Heart right ventricle (tissue), 16 donors: ENCODE measurements around the gene ENOX1. TPM values are rescaled to one million over a fixed set of nuclear protein-coding genes. Genes with fewer than 3 reads are reported as not detected.
A peak's percentile ranks its signal among the peaks of the same experiment; 100 is the strongest.

Source experiments
- ATAC-seq, 8 donors: fragments of 200-7000 bp; cut with Tn5 transposase; one replicate each; pipeline ENCODE4 v1.9.1; 2020; ENCODE audit warnings: mild to moderate bottlenecking in 8 of 8, moderate library complexity in 8 of 8, moderate number of reproducible peaks in 1 of 8
- DNase-seq, 2 donors: peaks; one replicate each; pipeline ENCODE4 v3.0.0-alpha.2; 2020
- H3K27ac ChIP-seq, 10 donors: fragments of 200-600 bp; sonication (generic) in 2 of 10; one replicate each; pipeline versions ENCODE4 v1.5.0 to v1.8.0; 2020 to 2022; ENCODE audit warnings: mild to moderate bottlenecking in 3 of 10
- H3K27me3 ChIP-seq, 7 donors: fragments of 200-600 bp; one replicate each; pipeline ENCODE4 v1.8.0; 2021 to 2022; ENCODE audit warnings: mild to moderate bottlenecking in 2 of 7
- H3K36me3 ChIP-seq, 9 donors: fragments of 200-600 bp; sonication (generic) in 1 of 9; one replicate each; pipeline versions ENCODE4 v1.5.0 to v1.8.0; 2020 to 2022; ENCODE audit warnings: mild to moderate bottlenecking in 2 of 9
- H3K4me1 ChIP-seq, 9 donors: fragments of 200-600 bp; sonication (generic) in 1 of 9; one replicate each; pipeline versions ENCODE4 v1.5.0 to v1.8.0; 2020 to 2022; ENCODE audit warnings: mild to moderate bottlenecking in 4 of 9
- H3K4me3 ChIP-seq, 10 donors: fragments of 200-600 bp; sonication (generic) in 2 of 10; one replicate each; pipeline versions ENCODE4 v1.5.0 to v1.8.0; 2020 to 2022; ENCODE audit warnings: mild to moderate bottlenecking in 7 of 10, moderate library complexity in 2 of 10
- H3K9me3 ChIP-seq, 11 donors: fragments of 200-600 bp in 10 of 11; sonication (generic) in 2 of 11; one replicate each; pipeline versions ENCODE4 v1.5.0 to v1.8.0; 2013 to 2022; ENCODE audit warnings: mild to moderate bottlenecking in 2 of 11, control low read depth in 1 of 11, moderate library complexity in 1 of 11
- WGBS, 2 donors: extraction: QIAGEN DNeasy Blood & Tissue Kit; methylation state at CpG; one replicate each; pipeline ENCODE4 v1.1.7; 2013; ENCODE audit warnings: inconsistent platforms in 1 of 2; 5-methylcytosine and 5-hydroxymethylcytosine counted together
- intact Hi-C, 10 donors: fragments of 100-400 bp; cut with DNase I; formaldehyde crosslinking; loops; one replicate each; pipeline versions ENCODE4 v1.11.1 to v1.14.2; 2022
- polyA plus RNA-seq, 2 donors: library from polyadenylated mRNA; stranded (reverse); fragments of 200-250 nt; gene quantifications; one replicate each; pipeline ENCODE4 v1.2.3, GENCODE V29; 2013
- total RNA-seq, 10 donors: library from RNA; stranded (reverse); fragmentation: NEBNext Ultra II Directional in 3 of 10; extraction: Animal tissue kit (Norgen Biotek cat#: 25700) in 3 of 10; gene quantifications; one replicate each; pipeline versions ENCODE4 v1.2.1 to v1.2.4, GENCODE V29; 2021 to 2023
- TF ChIP-seq, protein P1 (sequence below), 9 donors: fragments of 200-600 bp; sonication (generic) in 2 of 9; IDR thresholded peaks; one replicate each; pipeline versions ENCODE4 v1.5.0 to v1.8.0; 2021 to 2022; ENCODE audit warnings: antibody characterized with exemption in 9 of 9, mild to moderate bottlenecking in 5 of 9, moderate library complexity in 1 of 9
- donor health status: Arrhythmogenic right ventricular cardiomyopathy.
- donor health status: ischemic (EF 13 %, LVEDD 7.1; RV severe dilation, severe dysfunction).
- donor health status: healthy with polysubstance abuse.
- donor health status: DM: no; HTN: yes; CAD: no.
- donor health status: DM: no; HTN: no; CAD: no.
- donor health status: ischemic (EF 25% LVEDD 6.9; RV normal size, moderate dysfunction).
- donor health status: ischemic (EF 25% LVEDD 5.7; RV mildly dilated, moderate dysfunction).
- donor health status: healthy.
- donor health status: DM: yes; HTN: yes; CAD: no.
- donor health status: Ischemic cardiomyopathy.
- donor health status: ischemic (EF 35%, LVEDD 5.7; RV mildly dilated, moderate dysfunction).
- donor health status: nonischemic (EF 11% LVEDD 7.7; RV severe dilation, severe dysfunction).
- donor health status: DM: yes; HTN: yes; CAD: no.
- donor health status: PGD.
- donor health status: ischemic (EF 29% LVEDD 5.4; RV normal size, mild dysfunction).
- donor health status: nonischemic (EF 23%, LVEDD 6.1; RV moderate dilation, normal function).

The ENOX1 gene
- total and polyA plus RNA-seq, 12 donors, result 2.0 to 10.4 (median 7.1) TPM

DNA sequence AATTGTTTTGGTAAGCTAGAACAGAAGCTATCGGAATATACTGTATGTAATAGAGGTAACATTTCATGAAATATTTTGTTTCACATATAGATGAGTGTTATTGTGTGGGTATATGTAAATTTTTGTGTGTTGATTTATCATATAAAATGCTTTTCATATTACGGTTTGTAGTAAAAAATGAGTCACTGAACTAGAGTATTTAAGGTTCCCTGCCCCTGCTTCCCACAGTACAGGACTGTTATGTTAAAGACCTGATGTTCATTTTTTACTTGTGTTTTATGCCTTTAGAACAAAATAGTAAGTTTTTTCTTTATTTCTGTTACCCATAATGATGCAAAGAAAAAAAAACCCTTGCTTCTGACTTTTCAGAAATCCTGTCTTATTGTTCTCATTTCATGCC, 243.4 kb downstream of the ENOX1 start:
- Histone ChIP-seq H3K9me3 (peaks cover 0 to 10% (median 0%) of the 10 kb centered on the region in 11 donors), H3K36me3 (no peaks in the 10 kb centered on the region), H3K27me3 (no peaks in the 10 kb centered on the region), H3K4me3 (no peak overlapping the region), H3K27ac (no peak overlapping the region), H3K4me1 (peaks cover 0 to 40% (median 31%) of the 10 kb centered on the region in 9 donors)
- 98 to 100% methylated on average over 2 of the region's 2 CpGs for WGBS, 2 donors
- TF ChIP-seq, protein P1, sequence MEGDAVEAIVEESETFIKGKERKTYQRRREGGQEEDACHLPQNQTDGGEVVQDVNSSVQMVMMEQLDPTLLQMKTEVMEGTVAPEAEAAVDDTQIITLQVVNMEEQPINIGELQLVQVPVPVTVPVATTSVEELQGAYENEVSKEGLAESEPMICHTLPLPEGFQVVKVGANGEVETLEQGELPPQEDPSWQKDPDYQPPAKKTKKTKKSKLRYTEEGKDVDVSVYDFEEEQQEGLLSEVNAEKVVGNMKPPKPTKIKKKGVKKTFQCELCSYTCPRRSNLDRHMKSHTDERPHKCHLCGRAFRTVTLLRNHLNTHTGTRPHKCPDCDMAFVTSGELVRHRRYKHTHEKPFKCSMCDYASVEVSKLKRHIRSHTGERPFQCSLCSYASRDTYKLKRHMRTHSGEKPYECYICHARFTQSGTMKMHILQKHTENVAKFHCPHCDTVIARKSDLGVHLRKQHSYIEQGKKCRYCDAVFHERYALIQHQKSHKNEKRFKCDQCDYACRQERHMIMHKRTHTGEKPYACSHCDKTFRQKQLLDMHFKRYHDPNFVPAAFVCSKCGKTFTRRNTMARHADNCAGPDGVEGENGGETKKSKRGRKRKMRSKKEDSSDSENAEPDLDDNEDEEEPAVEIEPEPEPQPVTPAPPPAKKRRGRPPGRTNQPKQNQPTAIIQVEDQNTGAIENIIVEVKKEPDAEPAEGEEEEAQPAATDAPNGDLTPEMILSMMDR (IDR thresholded peaks at IDR 0.05), result no peak
- DNase-seq (no peak), ATAC-seq (no peak)
- intact Hi-C loops, result loop anchor here in 1 of 10 donors (10.0 kb wide), 1 partner anchor 241 kb away; the partner anchor contains the start of gene ENOX1

DNA sequence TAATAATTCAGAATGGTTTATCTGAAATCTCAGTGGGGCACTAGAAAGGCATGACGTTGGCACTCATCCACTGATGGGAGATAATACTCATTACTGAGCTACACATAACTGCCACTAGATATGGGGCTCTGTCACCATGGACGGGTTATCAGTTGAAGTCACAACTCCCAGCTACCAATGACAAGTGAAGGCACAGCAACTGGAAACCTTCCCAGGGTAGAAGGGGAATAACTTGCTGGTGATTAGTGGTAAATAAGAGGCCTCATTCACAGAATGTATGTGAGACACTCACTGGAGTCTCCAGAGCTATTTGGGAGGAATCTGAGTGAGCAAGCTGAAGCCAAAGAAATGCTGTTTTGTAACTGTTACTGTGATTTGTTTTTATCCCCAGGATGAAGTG, 249.6 kb downstream of the ENOX1 start:
- ATAC-seq, result peak; percentile 12 to 90 (median 68)
- 20 to 32% methylated on average over 2 of the region's 2 CpGs for WGBS, 2 donors

DNA sequence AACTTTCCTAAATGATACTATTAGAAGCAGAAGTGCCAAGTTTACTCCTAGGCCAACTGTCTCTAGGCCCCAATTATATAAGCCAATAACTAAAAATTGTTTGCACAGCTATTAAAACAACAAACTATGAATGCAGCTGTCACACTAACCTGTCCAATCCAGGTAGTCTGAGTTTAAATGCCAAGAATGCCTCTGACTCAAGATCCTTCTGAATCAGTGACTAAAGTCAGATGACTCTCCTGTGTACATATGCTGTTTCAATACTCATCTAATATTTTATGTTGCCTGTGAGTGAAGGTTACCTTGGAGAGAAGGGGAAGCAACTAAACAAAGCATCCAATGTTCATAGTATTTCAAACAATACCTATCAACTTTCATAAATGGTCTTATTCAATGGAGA, 257.0 kb downstream of the ENOX1 start:
- DNase-seq (no peak), ATAC-seq (no peak)
- H3K27ac ChIP-seq, result no peak overlapping the region
- H3K4me3 ChIP-seq, result no peak overlapping the region
- H3K36me3 ChIP-seq, result no peaks in the 10 kb centered on the region
- intact Hi-C loops, result no loop called here
- H3K27me3 ChIP-seq, result no peaks in the 10 kb centered on the region
- TF ChIP-seq, protein P1 (IDR thresholded peaks at IDR 0.05), result no peak
- H3K9me3 ChIP-seq, result no peaks in the 10 kb centered on the region
- H3K4me1 ChIP-seq, result no peaks in the 10 kb centered on the region

More for the DNA sequence above, 249.6 kb downstream of the ENOX1 start:
- no peaks in the 10 kb centered on the region for H3K36me3 ChIP-seq
- DNase-seq, result no peak
- TF ChIP-seq, protein P1 (IDR thresholded peaks at IDR 0.05), result no peak
- H3K27ac ChIP-seq, result peak overlapping the region in 1 of 10 donors; percentile 4
- H3K4me1 ChIP-seq, result peaks cover 0 to 16% (median 9%) of the 10 kb centered on the region in 9 donors
- no peaks in the 10 kb centered on the region for H3K27me3 ChIP-seq
- H3K4me3 ChIP-seq, result no peak overlapping the region
- intact Hi-C loops, result no loop called here
- H3K9me3 ChIP-seq, result peaks cover 0 to 10% (median 0%) of the 10 kb centered on the region in 11 donors

DNA sequence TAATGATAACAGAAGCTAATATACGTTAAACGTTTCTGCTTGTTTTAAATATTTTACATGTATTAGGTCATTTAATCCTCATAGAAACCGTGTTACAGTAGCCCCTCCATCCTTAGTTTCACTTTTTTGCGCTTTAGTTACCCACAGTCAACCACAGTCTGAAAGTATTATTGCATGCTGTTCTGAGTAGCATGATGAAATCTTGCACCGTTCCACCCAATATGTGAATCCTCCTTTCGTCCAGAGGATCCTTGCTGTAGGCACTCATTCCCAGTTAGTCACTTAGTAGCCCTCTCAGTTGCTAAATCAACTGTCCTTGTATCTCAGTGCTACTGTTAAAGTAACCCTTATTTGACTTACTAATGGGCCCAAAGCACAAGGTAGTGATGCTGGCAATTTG, 257.8 kb downstream of the ENOX1 start:
- H3K4me3 ChIP-seq, result no peak overlapping the region
- no peak for ATAC-seq
- H3K9me3 ChIP-seq, result no peaks in the 10 kb centered on the region
- 92% methylated on average over 6 of the region's 6 CpGs for WGBS, 2 donors
- H3K27me3 ChIP-seq, result no peaks in the 10 kb centered on the region
- H3K4me1 ChIP-seq, result no peaks in the 10 kb centered on the region
- intact Hi-C loops, result no loop called here
- H3K27ac ChIP-seq, result no peak overlapping the region
- TF ChIP-seq, protein P1 (IDR thresholded peaks at IDR 0.05), result no peak
- no peaks in the 10 kb centered on the region for H3K36me3 ChIP-seq
- no peak for DNase-seq
